Measurements from ENCODE around the gene ETFA.
A peak's percentile ranks its signal among the peaks of the same experiment; 100 is the strongest.
"Not testable (repeated sequence)": the region's sequence is repeated elsewhere in the genome, so short reads cannot be mapped to it uniquely, and the experiment has no call there.

ETFA gene

GRCh38 chr15:76282465-76282864, 28.8 kb downstream of the ETFA start:
- no peak for DNase-seq (ENCODE audit: low read depth, low spot score)

GRCh38 chr15:76278651-76279050, 32.6 kb downstream of the ETFA start:
- DNase-seq (ENCODE audit: low read depth, low spot score) = no peak

- peak; percentile 59 for DNase-seq (ENCODE audit: low read depth, low spot score)
These were observed 36.4 kb downstream of the ETFA start for GRCh38 chr15:76274821-76275220.

GRCh38 chr15:76274226-76274625, 37.0 kb downstream of the ETFA start:
- no peak for DNase-seq (ENCODE audit: low read depth, low spot score)

- DNase-seq (ENCODE audit: low read depth, low spot score) = no peak
These were observed 40.4 kb downstream of the ETFA start for GRCh38 chr15:76270876-76271275.

GRCh38 chr15:76267077-76267476, 44.2 kb downstream of the ETFA start:
- DNase-seq (ENCODE audit: low read depth, low spot score) = no peak

- not testable (repeated sequence) for DNase-seq (ENCODE audit: low read depth, low spot score)
These were observed 45.5 kb downstream of the ETFA start for GRCh38 chr15:76265769-76266168.

GRCh38 chr15:76260246-76260938, 50.9 kb downstream of the ETFA start:
- no peak for DNase-seq (ENCODE audit: low read depth, low spot score)

- no peak for DNase-seq (ENCODE audit: low read depth, low spot score)
These were observed 51.9 kb downstream of the ETFA start for GRCh38 chr15:76259392-76259791.

GRCh38 chr15:76258460-76258859, 52.8 kb downstream of the ETFA start:
- DNase-seq (ENCODE audit: low read depth, low spot score) = peak; percentile 8

GRCh38 chr15:76253691-76254473, 57.4 kb downstream of the ETFA start:
- peak; percentile 69 for DNase-seq (ENCODE audit: low read depth, low spot score)

GRCh38 chr15:76252249-76252648, 59.0 kb downstream of the ETFA start:
- DNase-seq (ENCODE audit: low read depth, low spot score) = no peak

- no peak for DNase-seq (ENCODE audit: low read depth, low spot score)
These were observed 59.6 kb downstream of the ETFA start for GRCh38 chr15:76251717-76252116.

GRCh38 chr15:76245072-76245610, 66.1 kb downstream of the ETFA start:
- no peak for DNase-seq (ENCODE audit: low read depth, low spot score)

- DNase-seq (ENCODE audit: low read depth, low spot score) = no peak
These were observed 71.5 kb downstream of the ETFA start for GRCh38 chr15:76239786-76240185.

- DNase-seq (ENCODE audit: low read depth, low spot score) = no peak
These were observed 74.9 kb downstream of the ETFA start for GRCh38 chr15:76236350-76236749.

GRCh38 chr15:76235186-76235826, 76.0 kb downstream of the ETFA start:
- DNase-seq (ENCODE audit: low read depth, low spot score) = no peak

- DNase-seq (ENCODE audit: low read depth, low spot score) = peak; percentile 31
These were observed 76.9 kb downstream of the ETFA start for GRCh38 chr15:76234337-76234889.

GRCh38 chr15:76233921-76234320, 77.3 kb downstream of the ETFA start:
- no peak for DNase-seq (ENCODE audit: low read depth, low spot score)

GRCh38 chr15:76229266-76229665, 82.0 kb downstream of the ETFA start:
- DNase-seq (ENCODE audit: low read depth, low spot score) = no peak

GRCh38 chr15:76223521-76223920, 87.7 kb downstream of the ETFA start:
- DNase-seq (ENCODE audit: low read depth, low spot score) = no peak

- no peak for DNase-seq (ENCODE audit: low read depth, low spot score)
These were observed 89.1 kb downstream of the ETFA start for GRCh38 chr15:76222159-76222558.
